Muscle of arm (tissue), 12 donors: ENCODE results near the gene GDF9. TPM values are rescaled to one million over a fixed set of nuclear protein-coding genes. Genes with fewer than 3 reads are reported as not detected.
A peak's percentile ranks its signal among the peaks of the same experiment; 100 is the strongest.

ENCODE experiments used
- DNase-seq: peaks from one replicate; pipeline ENCODE4 v3.0.0-alpha.2; 2013
- polyA plus RNA-seq, 12 donors: library from polyadenylated mRNA; unstranded; fragments of 120-200 nt; gene quantifications; one replicate each; pipeline ENCODE4 v1.2.1, GENCODE V29; 2013; ENCODE audit not compliant: insufficient read length in 12 of 12

The GDF9 gene
- polyA plus RNA-seq, 12 donors = 0.34 to 1.4 (median 0.87) TPM; not detected in 2

- DNase-seq = peak; percentile 86
Measured at GRCh38 chr5:132820162-132820754, 46.0 kb downstream of the GDF9 start.

- DNase-seq = no peak
Measured at GRCh38 chr5:132819468-132819867, 46.8 kb downstream of the GDF9 start.

DNA sequence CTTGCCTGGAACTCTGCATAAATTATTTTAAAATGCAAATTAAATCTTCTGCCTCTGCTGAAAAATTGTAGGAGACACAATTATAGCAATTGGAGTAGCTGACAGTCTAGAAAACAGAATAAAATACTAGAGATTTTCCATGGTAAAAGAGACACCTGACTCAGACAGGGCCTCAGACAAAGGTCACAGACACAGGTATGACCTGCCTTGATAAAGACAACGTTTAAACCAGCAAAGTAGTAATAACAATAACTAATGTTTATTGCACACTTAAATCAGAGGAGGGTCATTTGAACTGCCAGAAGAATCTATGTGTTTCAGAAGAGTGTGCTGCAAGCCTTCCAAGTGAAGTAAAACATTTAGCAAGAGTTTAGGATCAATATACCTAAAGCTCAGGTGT, 49.3 kb downstream of the GDF9 start:
- DNase-seq = no peak

DNA sequence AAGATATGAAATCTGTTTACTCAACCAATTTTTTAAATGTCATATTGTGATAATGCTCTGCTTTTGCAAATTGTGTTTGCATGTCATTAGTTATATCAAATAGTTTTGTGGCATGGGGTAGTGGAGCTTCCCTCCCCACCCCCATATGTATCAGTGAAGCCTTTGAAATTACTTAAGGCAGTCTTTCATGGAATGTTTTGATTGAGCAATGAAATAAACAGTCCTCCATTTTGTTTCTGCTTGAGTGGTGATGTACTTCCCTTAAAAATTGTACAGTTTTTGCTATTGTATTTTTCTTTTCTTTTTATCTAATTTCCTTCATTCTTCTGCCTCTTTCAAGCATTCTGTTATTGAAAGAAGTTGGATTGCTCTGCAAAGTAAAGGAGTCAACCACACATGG, 49.7 kb downstream of the GDF9 start:
- no peak for DNase-seq

DNA sequence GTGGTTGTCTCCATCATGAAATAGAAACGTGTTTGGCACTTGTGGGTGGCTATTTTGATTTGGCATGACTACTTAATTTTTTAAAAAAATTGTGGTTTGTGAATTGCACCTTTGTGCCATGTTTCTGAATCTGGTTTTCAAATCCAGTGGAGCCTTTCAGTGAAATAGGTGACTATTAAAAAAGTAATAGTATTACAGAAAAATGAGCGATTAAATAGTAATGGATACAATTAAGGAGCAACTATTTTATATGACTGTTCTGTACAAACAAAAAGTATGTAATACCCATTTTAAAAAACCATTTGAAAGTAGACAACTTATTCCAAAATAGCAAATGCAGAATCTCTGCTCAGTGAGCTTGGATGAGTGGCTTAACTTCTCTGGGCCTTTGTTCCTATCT, 50.2 kb downstream of the GDF9 start:
- DNase-seq = no peak

- DNase-seq = no peak
Measured at GRCh38 chr5:132815454-132815853, 50.8 kb downstream of the GDF9 start.

DNA sequence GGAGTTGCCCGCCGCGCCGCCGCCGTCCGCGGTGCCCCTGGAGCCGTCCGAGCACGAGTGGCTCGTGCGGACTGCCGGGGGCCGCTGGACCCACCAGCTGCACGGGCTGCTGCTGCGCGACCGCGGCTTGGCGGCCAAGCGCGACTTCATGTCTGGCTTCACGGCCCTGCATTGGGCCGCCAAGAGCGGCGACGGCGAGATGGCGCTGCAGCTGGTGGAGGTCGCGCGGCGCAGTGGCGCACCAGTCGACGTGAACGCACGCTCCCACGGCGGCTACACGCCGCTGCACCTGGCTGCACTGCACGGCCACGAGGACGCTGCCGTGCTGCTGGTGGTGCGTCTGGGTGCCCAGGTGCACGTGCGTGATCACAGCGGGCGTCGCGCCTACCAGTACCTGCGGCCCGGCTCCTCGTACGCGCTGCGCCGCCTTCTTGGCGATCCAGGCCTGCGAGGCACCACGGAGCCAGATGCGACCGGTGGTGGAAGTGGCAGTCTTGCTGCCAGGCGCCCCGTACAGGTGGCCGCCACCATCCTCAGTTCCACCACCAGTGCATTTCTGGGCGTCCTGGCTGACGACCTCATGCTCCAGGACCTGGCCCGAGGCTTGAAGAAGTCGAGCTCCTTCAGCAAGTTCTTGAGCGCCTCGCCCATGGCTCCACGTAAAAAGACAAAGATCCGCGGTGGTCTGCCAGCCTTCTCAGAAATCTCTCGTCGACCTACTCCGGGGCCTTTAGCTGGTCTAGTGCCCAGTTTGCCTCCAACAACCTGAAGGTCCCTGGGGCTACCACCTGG, 51.6 kb downstream of the GDF9 start:
- no peak for DNase-seq

DNA sequence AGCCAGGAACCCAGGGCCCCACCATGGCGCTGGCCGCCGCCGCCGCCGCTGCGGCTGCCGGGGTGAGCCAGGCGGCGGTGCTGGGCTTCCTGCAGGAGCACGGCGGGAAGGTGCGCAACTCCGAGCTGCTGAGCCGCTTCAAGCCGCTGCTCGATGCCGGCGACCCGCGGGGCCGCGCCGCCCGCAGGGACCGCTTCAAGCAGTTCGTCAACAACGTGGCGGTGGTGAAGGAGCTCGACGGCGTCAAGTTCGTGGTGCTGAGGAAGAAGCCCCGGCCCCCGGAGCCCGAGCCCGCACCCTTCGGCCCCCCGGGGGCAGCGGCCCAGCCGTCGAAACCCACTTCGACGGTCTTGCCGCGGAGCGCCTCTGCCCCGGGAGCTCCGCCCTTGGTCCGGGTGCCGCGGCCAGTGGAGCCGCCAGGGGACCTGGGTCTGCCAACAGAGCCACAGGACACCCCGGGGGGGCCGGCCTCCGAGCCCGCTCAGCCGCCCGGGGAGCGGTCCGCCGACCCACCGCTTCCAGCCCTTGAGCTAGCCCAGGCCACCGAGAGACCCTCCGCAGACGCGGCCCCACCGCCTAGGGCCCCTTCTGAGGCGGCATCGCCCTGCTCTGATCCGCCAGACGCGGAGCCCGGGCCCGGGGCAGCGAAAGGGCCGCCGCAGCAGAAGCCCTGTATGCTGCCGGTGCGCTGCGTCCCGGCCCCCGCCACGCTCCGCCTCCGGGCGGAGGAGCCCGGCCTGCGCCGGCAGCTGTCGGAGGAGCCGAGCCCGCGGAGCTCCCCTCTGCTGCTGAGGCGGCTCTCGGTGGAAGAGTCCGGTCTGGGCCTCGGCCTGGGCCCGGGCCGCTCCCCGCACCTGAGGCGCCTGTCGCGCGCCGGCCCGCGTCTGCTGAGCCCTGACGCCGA, 52.4 kb downstream of the GDF9 start:
- DNase-seq = no peak

DNA sequence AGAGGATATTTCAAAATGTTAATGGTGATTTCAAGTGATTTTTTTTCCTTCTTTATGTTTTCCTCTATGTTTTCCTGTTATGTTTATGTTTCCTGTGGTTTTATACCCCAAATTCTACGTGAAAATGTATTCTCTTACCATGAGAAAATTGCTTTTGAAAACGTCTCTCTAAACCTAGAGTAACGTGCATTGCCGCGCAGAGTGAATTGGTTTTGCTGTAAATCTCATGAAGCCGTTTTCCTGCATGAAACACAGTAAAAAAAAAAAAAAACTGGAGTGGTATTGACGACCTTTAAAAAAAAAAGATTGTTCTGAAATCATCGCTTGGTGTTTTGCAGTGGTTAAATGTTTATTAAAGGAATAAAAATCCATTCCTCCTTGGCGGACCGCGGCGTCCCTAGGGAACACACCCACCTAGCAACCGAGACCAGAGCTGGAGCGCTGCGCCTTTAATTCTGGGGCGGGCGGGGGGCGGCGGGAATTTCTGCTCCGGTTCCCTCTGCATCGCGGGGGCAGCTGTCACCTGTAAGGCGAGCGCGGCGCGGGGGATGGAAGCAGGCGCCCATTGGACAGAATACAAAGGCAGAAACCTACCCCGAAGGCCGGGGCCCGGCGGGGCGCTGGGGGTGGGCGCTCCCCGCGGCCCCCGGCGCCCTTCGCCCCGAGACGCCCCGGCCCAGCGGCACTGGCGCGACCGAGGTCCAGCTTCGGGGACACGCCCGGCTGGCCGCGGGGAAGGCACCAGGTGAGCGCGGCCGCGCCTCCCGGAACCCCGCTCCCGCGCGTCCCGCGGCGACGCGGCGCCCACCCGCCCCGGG, 53.3 kb downstream of the GDF9 start, which contains the start of gene SOWAHA:
Gene SOWAHA (plus strand): TSS at position 522 of the 818 bp plus-strand sequence. CDS start 320 bp downstream, outside the sequence.
- DNase-seq = no peak

- DNase-seq = no peak
Measured at GRCh38 chr5:132812123-132812765, 54.0 kb downstream of the GDF9 start.

Other genes starting within 250 kb of the GDF9 start
- under 1 TPM in 2 of 12 donors, not detected in 10; 0.18 to 0.29 TPM for gene IL13, start 208.3 kb downstream of the GDF9 start, polyA plus RNA-seq
- gene IL4, start 192.5 kb downstream of the GDF9 start, polyA plus RNA-seq = not detected
- 10 to 100 TPM in 4 of 12 donors, 1 to 10 TPM in 7, not detected in 1; 7.4 to 23.5 (median 8.9) TPM for gene KIF3A, start 128.9 kb downstream of the GDF9 start, polyA plus RNA-seq
- 1 to 10 TPM in 2 of 12 donors, under 1 TPM in 8, not detected in 2; 0.11 to 1.8 (median 0.77) TPM for gene CCNI2, start 119.0 kb downstream of the GDF9 start, polyA plus RNA-seq
- 10 to 100 TPM in 11 of 12 donors, not detected in 1; 33.8 to 65.4 (median 44.1) TPM for gene SEPTIN8, start 89.2 kb downstream of the GDF9 start, polyA plus RNA-seq
- 1 to 10 TPM in 1 of 12 donors, under 1 TPM in 8, not detected in 3; 0.05 to 6.4 (median 0.09) TPM for gene SOWAHA, start 53.2 kb downstream of the GDF9 start, polyA plus RNA-seq
- 1 to 10 TPM in 11 of 12 donors, not detected in 1; 1.4 to 5.4 (median 3.0) TPM for gene SHROOM1, start 35.8 kb downstream of the GDF9 start, polyA plus RNA-seq
- gene UQCRQ, start 173 bp upstream of the GDF9 start, polyA plus RNA-seq = 100 to 1,000 TPM in 11 of 12 donors, not detected in 1; 109 to 280 (median 181) TPM
- gene LEAP2, start 7.2 kb upstream of the GDF9 start, polyA plus RNA-seq = 1 to 10 TPM in 9 of 12 donors, under 1 TPM in 1, not detected in 2; 0.92 to 4.0 (median 2.3) TPM
- 10 to 100 TPM in 11 of 12 donors, not detected in 1; 45.1 to 65.3 (median 50.6) TPM for gene AFF4, start 97.2 kb upstream of the GDF9 start, polyA plus RNA-seq
- gene ZCCHC10, start 160.1 kb upstream of the GDF9 start, polyA plus RNA-seq = 10 to 100 TPM in 11 of 12 donors, not detected in 1; 22.5 to 33.8 (median 26.7) TPM
- gene HSPA4, start 185.5 kb upstream of the GDF9 start, polyA plus RNA-seq = 100 to 1,000 TPM in 1 of 12 donors, 10 to 100 TPM in 10, not detected in 1; 55.1 to 102 (median 89.8) TPM